H1 (cell line): ENCODE measurements around the gene CELF2.

Experiments used
- EZH2 ChIP-seq: fragments of 200-600 bp; sonication (generic); IDR thresholded peaks from 2 replicates; pipeline ENCODE4 v1.7.1; 2012; ENCODE audit warnings: low read depth, mild to moderate bottlenecking, moderate library complexity, low read length, inconsistent platforms; ENCODE audit not compliant: severe bottlenecking
- HDAC2 ChIP-seq, 2 experiments: fragments of 300-600 bp in 1 of 2; sonication (generic) in 1 of 2; IDR thresholded peaks; 2 replicates each; pipeline ENCODE4 v1.6.1; 2011 to 2012; ENCODE audit warnings: low read depth in 2 of 2, low read length in 2 of 2, mild to moderate bottlenecking in 2 of 2, moderate library complexity in 2 of 2, borderline replicate concordance in 1 of 2, inconsistent platforms in 1 of 2
- KDM1A ChIP-seq: fragments of 200-600, 300-600 bp; sonication (generic); IDR thresholded peaks from 2 replicates; pipeline ENCODE4 v1.7.1; 2016; ENCODE audit warnings: mild to moderate bottlenecking, low read length, borderline replicate concordance
- MAFK ChIP-seq: IDR thresholded peaks from 2 replicates; pipeline ENCODE4 v1.6.1; 2012; ENCODE audit warnings: low read depth, mild to moderate bottlenecking, improper control_type of control experiment, low read length
- POLR2A ChIP-seq, 2 experiments: IDR thresholded peaks; 1 replicate in 1 of 2; 2 replicates in 1 of 2; pipeline ENCODE4 v1.6.1; 2011; ENCODE audit warnings: low read depth in 2 of 2, low read length in 2 of 2, mild to moderate bottlenecking in 2 of 2; ENCODE audit errors: control extremely low read depth in 1 of 2
- RFX5 ChIP-seq: IDR thresholded peaks from 2 replicates; pipeline ENCODE4 v1.6.1; 2011; ENCODE audit warnings: low read depth, low read length, improper control_type of control experiment, borderline replicate concordance
- SAP30 ChIP-seq: fragments of 300-600 bp; sonication (generic); IDR thresholded peaks from 2 replicates; pipeline ENCODE4 v1.7.1; 2012; ENCODE audit warnings: low read length, moderate library complexity, mild to moderate bottlenecking, inconsistent platforms; ENCODE audit not compliant: insufficient read depth, insufficient replicate concordance
- USF2 ChIP-seq: IDR thresholded peaks from 2 replicates; pipeline ENCODE4 v1.6.1; 2011; ENCODE audit warnings: low read length, improper control_type of control experiment
- TF ChIP-seq, protein P1 (sequence below), 3 experiments: IDR thresholded peaks; 1 replicate in 2 of 3; 2 replicates in 1 of 3; pipeline versions ENCODE4 v1.5.1 to v1.6.1; 2011; ENCODE audit warnings: low read length in 3 of 3, mild to moderate bottlenecking in 3 of 3, inconsistent platforms in 2 of 3, low read depth in 1 of 3, moderate library complexity in 1 of 3; ENCODE audit not compliant: insufficient read depth in 1 of 3; ENCODE audit errors: control extremely low read depth in 1 of 3

DNA sequence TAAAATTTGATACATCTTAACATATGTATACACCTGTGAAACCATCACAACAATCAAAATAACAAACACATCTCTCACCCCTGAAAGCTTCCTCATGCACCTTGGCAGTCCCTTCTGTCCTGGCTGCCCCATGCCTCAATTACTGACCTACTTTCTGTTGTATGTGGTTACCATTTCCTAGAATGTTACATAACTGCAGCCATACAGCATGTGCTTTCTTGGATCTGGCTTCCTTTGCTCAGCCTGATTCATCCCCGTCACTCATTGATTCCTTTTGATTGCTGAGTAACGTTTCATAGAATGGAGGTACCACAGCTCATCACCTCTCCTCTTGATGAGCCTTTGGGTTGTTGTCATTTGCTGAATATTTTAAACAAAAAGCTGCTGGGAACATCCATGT is 165.3 kb downstream of the CELF2 start:
- TF ChIP-seq POLR2A (IDR thresholded peaks at IDR 0.05; ENCODE audit: control extremely low read depth in 1 of 2, low read depth in 2 of 2, low read length in 2 of 2) (no peak), EZH2 (no peak), MAFK (no peak), SAP30 (no peak), RFX5 (no peak), USF2 (no peak), KDM1A (no peak), HDAC2 (IDR thresholded peaks at IDR 0.05; ENCODE audit: borderline replicate concordance in 1 of 2, low read depth in 2 of 2, low read length in 2 of 2) (no peak)
- TF ChIP-seq, protein P1, sequence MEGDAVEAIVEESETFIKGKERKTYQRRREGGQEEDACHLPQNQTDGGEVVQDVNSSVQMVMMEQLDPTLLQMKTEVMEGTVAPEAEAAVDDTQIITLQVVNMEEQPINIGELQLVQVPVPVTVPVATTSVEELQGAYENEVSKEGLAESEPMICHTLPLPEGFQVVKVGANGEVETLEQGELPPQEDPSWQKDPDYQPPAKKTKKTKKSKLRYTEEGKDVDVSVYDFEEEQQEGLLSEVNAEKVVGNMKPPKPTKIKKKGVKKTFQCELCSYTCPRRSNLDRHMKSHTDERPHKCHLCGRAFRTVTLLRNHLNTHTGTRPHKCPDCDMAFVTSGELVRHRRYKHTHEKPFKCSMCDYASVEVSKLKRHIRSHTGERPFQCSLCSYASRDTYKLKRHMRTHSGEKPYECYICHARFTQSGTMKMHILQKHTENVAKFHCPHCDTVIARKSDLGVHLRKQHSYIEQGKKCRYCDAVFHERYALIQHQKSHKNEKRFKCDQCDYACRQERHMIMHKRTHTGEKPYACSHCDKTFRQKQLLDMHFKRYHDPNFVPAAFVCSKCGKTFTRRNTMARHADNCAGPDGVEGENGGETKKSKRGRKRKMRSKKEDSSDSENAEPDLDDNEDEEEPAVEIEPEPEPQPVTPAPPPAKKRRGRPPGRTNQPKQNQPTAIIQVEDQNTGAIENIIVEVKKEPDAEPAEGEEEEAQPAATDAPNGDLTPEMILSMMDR (IDR thresholded peaks at IDR 0.05; ENCODE audit: control extremely low read depth in 1 of 3, insufficient read depth in 1 of 3, low read depth in 1 of 3, low read length in 3 of 3): no peak
